Fibroblast of peridontal ligament (primary cell): Measurements from ENCODE around the gene ARHGEF4.
"Not testable (repeated sequence)": the region's sequence is repeated elsewhere in the genome, so short reads cannot be mapped to it uniquely, and the experiment has no call there.

ENCODE experiments used
- DNase-seq: peaks from one replicate; pipeline ENCODE4 v3.0.0-alpha.2; 2010; ENCODE audit errors: extremely low read depth

ARHGEF4 gene

DNA sequence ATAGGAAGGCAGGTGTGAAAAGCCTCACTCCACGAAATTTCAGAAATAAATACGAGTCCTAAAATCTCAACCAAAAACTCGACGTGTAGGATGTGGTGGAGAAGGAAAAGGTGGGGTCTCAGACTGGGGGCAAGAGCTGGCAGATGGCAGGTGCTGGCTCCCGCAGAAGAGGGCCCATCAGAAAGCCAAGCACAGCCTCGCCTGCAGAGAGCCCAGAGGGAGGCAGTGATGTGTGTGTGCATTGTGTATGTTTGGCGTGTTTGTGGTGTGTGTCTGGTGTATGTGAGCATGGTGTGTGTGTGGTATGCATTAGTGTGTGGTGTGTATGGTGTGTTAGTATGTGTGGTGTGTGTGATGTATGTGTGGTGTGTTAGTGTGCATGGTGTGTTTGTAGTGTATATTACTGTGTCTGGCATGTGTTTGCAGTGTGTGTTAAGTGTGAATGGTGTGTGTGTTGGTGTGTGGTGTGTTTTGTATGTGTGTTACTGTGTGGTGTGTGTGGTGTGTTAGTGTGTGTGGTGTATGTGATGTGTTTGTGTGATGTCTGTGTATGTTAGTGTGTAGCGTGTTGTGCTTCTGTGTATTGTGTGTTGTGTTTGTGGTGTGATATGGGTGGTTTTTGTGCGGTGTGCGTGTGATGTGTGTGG, 140.0 kb downstream of the ARHGEF4 start:
- DNase-seq, result no peak

DNA sequence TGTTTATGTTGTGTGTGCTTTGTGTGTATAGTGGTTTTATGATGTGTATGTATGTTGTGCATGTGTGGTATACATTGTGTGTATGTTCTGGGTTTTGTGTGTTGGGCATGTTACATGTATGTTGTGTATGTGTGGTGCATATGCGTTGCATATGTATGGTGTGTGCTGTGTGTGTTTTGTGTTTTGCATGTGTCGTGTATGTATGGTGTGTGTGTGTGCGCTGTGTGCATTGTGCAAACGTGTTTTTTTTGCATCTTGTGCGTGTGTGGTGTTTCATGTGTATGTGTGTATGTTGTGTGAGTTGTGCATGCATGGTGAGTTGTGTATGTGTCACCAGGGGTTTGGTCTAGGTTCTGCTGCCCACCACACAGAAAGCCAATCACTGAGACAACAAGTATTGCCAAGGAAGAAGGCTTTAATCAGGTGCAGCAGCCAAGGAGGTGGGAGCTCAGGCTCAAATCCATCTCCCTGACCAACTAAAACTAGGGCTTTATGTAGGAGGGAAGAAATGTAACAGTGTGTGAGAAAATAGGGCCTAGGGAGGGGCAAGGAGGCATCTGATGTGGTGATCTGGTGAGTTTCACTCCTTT, 140.8 kb downstream of the ARHGEF4 start:
- no peak for DNase-seq

DNA sequence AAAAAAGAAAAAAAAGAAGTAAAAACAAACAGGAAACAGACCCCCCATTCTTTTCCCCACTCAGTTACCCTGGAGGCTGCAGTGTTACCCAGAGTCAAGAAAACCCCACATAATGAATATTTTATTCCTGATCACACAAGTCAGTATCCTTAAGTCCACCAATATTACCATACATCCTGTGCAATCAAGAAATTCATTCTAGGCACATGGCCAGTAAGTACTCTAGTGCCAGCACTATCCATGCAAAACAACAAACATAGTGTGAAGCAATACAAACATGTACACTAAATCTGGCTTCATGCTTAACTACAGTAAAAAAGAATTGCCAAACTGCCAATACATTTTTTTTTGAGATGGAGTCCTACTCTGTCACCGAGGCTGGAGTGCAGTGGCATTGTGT, 145.0 kb downstream of the ARHGEF4 start:
- no peak for DNase-seq

DNA sequence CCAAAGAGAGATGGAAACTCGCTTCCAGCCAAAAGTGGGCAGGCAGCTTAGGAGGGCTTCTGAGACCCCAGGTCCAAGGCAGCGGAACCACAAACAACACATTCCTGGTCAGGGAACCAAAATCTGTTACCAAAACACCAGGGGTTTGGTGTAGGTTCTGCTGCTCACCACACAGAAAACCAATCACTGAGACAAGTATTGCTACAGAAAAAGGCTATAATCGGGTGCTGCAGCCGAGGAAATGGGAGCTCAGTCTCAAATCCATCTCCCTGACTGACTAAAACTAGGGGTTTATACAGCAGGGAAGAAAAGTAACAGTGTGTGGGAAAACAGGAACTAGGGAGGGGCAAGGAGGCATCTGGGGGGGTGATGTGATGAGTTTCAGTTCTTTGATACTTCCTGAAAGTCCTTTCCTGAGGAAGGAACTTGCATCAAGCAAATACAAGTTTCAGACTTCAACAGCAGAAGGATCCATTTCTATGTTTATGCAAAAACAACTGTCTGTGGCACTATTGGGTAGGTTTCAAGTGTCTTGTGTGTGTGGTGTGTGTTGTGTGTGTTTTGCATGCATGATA, 148.6 kb downstream of the ARHGEF4 start:
- DNase-seq, result no peak

DNA sequence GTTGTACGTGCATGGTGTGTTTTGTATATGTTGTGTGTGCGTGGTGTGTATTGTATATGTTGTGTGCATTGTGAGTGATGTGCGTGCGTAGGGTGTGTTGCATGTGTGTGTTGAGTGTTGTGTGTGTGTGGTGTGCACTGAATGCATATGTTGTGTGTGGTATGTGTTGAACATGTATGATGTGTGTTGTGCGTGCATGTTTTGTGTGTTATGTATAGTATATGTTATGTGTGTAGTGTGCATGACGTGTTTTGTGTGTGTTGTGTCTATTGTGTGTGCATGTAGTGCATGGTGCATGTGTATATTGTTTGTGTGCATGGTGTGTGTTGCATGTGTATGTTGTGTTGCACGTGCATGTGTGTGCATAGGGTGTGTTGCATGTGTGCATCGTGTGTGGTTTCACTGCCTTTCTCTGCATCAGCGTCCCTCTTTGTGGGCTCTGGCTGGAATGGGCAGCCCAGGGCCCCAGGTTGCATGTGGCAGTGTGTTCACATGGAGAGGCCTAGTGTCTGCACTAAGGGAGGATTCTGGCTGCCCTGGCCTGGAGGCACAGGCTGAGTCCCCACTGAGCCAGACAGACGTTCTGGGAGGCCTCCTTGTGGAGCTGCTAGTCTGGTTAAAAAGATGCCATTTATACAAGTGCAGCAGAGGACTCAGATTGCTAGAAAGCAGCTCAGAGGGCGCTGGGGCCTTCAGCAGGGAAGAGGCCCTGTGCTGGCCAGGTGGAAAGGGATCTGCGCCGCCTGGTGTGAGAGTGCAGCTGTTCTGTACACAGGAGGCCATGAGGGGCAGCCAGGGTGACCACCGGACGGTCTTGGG, 149.3 kb downstream of the ARHGEF4 start:
- no peak for DNase-seq

DNA sequence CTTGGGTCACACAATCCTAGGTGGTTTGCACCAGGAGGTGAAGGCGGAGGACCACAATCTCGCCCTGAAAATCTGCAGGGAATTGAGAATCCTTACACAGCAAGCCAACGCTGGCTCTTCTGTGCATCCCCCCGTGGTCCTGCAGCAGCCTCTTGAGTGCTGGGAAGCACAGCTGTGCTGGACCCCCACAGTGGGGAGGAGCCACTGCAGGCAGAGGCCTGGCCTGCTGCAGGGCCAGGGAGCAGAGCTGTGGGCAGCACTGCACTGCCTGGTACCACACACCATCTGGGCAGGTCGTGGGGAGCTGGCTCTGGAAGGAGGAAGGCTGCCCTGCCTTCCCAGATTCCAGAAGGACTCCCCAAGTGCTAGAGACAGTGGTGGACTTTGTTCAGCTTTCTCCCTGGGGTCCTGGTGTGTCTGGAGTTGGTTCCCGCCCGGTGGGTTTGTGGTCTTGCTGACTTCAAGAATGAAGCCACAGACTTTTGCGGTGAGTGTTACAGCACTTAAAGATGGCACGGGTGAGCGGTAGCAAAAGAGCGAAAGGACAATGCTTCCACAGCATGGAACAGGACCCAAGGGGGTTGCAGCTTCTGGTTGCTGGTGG, 150.3 kb downstream of the ARHGEF4 start:
- no peak for DNase-seq

DNA sequence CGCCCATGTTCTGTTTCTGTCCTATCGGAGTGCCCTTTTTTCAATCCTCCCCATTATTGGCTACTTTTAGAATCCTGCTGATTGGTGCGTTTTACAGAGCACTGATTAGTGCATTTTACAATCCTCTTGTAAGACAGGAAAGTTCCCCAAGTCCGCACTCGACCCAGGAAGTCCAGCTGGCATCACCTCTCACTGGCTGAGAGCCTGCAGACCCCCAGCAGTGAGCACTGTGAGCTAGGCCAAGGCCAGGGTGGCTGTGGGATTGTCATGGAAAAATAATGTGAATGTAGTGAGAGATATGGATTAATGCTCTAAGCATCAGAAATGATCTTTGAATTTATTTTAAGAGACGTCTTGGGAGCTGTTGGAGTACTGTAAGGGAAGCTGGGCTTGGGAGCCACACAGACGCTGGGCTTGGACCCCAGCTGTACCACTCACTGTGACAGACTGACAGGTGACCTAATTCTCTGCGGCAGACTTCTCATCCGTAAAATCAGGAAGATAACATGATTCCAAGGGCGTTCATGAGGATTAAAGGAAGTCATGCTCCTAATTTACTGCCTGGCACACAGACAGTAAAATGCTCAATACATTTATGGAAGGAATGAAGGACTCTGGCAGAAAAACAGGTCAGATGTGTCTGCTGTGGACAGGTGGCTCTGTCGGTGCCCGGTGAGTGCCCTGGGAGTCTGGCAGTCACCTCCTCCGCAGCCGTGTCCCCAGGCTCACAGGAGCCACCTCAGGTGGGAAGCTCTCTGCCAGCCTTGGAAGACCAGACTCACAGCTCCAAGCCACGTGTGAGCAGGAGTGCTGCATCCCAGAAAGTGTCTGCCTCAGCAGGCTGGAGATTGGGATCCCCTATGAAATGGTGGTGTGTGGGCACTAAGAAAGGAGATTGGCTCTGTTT, 151.1 kb downstream of the ARHGEF4 start:
- DNase-seq, result no peak

DNA sequence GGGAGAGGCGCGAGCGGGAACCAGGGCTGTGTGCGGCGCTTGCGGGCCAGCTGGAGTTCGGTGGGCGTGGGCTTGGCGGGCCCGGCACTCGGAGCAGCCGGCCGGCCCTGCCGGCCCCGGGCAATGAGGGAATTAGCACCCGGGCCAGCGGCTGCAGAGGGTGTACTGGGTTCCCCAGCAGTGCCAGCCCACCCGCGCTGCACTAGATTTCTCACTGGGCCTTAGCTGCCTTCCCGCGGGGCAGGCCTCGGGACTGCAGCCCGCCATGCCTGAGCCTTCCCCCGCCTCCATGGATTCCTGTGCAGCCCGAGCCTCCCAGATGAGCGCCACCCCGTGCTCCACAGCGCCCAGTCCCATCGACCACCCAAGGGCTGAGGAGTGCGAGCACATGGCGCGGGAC, 154.7 kb downstream of the ARHGEF4 start:
- not testable (repeated sequence) for DNase-seq

DNA sequence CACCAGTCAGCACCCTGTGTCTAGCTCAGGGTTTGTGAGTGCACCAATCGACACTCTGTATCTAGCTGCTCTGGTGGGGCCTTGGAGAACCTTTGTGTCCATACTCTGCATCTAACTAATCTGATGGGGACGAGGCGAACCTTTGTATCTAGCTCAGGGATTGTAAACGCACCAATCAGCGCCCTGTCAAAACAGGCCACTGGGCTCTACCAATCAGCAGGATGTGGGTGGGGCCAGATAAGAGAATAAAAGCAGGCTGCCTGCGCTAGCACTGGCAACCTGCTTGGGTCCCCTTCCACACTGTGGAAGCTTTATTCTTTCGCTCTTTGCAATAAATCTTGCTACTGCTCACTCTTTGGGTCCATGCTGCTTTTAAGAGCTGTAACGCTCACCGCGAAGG, 155.3 kb downstream of the ARHGEF4 start:
- DNase-seq, result not testable (repeated sequence)

DNA sequence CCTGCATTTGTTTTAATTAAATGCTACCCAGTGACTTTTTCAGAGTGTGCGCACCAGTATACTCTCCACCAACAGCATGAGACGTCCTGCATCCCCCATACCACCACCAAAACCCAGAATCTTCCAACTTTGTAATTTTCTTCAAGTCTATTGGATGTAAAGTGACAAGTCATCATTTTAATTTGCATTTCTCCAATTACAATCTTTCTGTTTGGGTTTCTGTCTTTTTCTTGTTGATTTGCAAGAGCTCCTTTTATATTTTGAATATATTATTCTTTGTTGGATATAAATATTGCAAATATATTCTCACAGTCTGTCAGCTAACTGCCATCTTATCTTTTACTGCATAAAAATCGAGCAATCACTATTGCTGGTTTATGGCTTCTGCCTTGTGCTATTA, 160.0 kb downstream of the ARHGEF4 start:
- DNase-seq, result no peak

DNA sequence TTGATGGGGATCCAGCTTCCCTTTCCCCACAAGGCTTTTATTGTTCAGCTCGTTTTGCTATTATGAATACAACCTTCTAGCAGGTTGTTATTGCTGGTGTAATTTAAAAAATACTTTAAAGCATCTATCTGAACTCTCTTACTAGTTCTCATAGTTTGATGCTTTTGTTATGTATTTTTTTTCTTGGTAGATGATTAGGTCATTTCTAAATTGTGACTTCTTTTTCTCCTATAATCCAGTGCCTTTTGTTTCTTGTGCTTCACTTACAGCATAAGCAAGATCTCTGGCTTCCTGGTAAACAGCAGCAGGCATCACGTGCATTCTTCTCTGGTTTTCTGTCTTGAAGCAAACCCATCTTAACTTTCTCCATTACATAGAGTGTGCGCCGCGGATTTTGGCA, 160.5 kb downstream of the ARHGEF4 start:
- DNase-seq, result no peak

DNA sequence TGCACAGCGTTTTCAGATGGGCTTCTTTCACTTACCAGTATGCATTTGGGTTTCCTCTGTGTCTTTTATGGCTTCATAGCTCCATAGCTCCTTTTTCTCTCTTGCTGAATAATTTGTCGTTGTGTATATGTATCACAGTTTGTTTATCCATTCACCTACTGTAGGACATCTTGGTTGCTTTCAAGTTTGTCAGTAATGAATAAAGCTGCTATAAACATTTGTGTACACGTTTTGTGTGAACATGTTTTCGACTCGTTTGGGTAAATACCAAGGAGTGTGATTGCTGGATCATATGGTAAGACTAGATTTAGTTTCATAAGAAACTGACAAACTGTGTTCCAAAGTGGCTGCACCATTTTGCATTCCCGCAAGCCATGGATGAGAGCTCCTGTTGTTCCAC, 161.8 kb downstream of the ARHGEF4 start:
- DNase-seq, result no peak

DNA sequence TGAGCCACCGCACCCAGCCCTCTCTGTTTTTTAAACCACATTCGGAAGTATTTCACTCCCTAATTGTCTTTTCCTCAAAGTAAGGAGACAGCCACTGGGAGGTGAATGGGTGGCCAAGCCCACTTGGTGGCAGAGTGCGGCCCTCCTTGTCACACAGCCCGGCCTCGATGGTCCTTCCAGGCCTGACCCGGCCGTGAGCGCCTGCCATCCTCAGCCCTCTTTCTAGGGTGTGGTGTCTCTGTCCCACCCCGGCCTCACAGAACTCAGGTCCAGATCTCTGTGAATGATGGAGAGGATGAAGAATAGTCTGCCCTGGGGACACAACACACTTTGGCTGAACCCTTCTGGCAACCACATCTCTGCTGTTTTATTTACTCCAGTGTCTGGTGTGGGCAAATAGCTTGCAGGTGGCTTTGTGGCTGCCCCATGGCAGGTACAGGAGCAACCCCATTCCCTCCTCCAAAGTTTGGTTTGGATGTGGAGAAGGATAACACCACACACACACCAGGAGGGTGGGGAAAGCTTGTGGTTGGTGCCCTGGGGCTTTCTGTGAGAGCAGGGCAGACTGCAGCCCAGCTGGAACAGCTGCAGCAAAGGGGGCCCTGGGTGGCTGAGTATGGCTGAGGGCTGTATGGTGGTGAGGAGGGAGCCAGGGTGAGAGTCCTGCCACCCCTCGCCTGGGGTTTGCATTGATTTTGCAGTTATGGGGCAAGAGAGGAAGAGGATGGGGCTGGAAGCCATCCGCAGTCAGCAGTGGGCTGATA, 167.9 kb downstream of the ARHGEF4 start:
- DNase-seq, result no peak

DNA sequence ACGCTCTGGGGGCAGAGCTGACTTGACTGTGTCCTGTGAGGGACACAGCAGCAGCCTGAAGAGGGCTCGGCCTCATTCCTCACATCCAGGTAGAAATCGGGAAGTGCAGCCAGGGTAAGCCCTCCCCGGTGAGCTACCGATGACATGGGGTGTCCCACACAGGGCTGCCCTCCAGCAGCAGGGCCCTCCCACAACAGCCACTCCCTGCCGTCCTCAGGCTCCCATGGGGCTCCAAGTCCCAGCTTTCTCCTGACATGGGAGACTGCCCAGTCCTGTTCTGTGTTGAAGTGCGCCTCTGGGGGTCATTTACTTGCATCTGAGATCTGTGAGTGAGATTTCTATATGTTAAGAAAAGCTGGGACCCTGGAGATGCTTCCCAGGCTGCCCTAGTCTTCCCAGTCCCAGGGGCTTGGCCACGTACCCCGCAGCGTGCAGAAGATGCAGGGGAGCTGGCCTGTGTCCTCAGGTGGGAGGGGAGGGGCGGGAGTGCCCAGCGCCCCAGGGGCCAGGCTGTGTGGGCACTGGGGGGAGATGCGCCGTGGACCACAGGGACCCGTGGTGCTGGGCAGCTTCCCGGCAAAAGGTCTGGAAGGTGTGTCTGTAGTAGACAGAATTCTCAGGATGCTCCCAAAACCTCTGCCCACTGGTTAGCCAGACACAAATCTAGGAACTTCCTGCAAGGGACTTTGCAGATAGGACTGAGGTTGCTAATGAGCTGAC, 168.7 kb downstream of the ARHGEF4 start:
- no peak for DNase-seq

DNA sequence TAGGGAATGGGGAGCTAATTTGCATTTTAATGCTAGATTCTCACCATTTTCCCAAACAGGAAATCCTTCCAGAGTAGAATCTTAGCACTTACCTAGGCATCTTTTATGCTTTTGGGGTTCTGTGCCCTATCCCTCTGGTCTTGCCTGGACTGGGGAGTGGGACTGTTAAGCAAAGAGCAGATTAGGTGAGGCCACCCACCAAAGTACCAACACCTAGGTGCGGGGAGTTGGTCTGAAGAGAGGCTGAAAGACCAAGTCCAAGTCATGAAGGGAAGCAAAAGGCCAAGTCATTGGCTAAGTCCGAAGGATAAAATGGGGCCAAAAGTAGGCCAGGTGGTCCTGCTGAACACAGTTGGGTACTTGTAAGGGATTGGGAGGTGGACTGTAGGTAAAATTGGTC, 169.8 kb downstream of the ARHGEF4 start:
- DNase-seq, result no peak

DNA sequence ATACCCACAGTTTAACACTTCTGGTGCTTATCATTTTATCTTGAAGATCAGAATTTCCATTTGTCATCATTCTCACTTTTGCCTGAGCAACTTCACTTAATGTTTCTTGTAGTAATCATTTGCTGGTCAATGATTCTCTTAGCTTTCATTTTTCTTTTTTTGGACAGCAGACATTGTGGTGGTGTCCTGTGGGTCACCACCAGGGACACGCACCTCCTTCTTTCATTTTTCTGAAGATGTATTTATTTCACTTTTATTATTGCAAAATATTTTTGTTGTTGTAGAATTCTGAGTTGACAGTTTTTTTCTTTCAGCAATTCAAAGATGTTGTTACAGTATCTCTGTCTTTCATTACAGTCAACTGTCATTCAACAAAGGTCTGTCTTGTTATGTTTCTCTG, 172.3 kb downstream of the ARHGEF4 start:
- no peak for DNase-seq

DNA sequence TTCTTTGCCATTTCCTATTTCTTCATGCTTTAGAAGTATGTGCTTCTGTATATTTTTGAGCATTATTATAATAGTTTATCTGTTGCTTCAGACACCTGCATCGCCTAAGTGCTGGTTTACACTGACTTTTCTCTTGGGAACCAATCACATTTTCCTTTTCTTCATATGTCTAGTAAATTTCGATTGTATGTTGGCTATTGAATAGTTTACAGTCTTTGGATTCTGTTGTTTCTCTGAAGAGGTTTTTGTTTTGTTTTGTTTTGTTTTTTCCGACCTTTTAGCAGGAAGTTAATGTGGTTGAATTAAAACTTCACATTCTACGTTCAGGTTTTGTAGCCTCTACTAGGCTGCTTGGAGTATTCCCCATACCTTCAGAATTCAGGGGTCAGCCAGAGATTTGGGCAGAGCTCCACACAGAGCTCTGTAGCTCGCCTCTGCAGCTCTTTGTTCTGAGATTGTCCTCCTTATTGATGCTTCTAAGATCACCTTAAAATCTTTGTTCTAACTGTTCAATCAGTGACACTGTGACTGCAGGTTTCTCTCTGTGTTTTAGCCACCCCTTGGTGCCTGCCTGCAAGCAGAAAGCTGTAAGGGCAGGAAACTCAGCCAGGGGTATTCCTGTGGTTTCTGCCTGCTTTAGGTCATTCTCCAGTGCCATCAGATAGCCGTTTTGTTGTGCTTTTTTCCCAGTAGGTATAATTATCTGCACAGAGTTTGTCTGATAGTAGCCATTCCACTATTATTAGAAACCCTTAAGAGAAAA, 173.2 kb downstream of the ARHGEF4 start:
- DNase-seq, result no peak

DNA sequence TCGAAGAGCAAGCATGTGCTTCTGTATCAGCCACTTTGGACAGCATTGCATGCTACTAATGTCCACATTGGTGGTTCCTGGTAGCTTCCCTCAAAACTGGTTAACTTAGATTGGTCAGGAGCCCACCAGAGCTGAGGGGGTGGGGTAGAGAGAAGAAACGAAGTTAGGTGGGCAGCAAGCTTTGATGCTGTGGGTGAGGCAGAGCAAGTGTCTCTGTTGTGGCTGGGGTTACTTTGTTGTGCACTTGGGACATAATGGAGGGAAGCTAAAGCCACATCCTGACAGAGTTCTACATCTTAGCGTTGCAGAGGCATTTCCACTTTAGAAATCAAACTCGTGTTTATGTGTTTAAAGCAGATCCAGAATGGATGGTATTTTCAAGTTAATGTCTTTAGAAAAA, 173.9 kb downstream of the ARHGEF4 start:
- no peak for DNase-seq

DNA sequence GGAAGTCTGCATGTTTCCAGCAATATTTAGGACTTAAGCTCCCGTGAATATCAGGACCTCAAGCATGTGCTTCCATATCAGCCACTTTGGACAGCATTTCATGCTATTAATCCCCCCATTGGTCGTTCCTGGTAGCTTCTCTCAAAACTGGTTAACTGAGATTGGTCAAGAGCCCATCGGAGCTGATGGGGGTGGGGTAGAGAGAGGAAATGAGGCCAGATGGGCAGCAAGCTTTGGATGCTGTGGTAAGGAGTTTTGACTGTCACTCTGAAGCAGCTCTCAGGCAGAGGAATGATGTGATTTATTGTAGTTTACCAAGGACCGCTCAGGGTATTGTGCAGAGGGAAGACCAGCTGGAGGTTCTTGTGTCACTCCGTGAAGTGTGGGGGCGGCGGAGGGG, 174.8 kb downstream of the ARHGEF4 start:
- DNase-seq, result no peak
